Spleen (tissue), 7 donors: ENCODE data around the gene LRRC10B.

ENCODE experiments used
- CTCF ChIP-seq, 11 experiments: fragments of 200-600 bp in 7 of 11; fragments of 450-650 bp in 4 of 11; sonication (generic) in 4 of 11; IDR thresholded peaks in 8 of 11; conservative IDR thresholded peaks in 3 of 11; 1 replicate in 7 of 11; 2 replicates in 4 of 11; pipeline versions ENCODE4 v1.4.0 to v1.8.0; 2016 to 2021; ENCODE audit warnings: antibody characterized with exemption in 11 of 11, inconsistent platforms in 4 of 11, mild to moderate bottlenecking in 1 of 11
- POLR2A ChIP-seq, 3 donors: fragments of 450-650 bp; IDR thresholded peaks; one replicate each; pipeline ENCODE4 v1.5.1; 2017; ENCODE audit warnings: antibody characterized with exemption in 3 of 3, mild to moderate bottlenecking in 1 of 3
- donor health status: DM: no; HTN: no; CAD: no; lungs with moderate emphysema.
- donor health status: DM: no; HTN: no; CAD: no.
- donor health status: DM: no; HTN: no; CAD: no.

GRCh38 chr11:61553373-61554171 lies 45.0 kb downstream of the LRRC10B start:
- no peak for TF ChIP-seq POLR2A (IDR thresholded peaks at IDR 0.05)
- no peak for TF ChIP-seq CTCF (IDR thresholded peaks at IDR 0.05 in 8 of 11, conservative IDR thresholded peaks at IDR 0.05 in 3 of 11)
